ENCODE measurements around the gene POFUT1. TPM values are rescaled to one million over a fixed set of nuclear protein-coding genes. Genes with fewer than 3 reads are reported as not detected.

The POFUT1 gene
- total RNA-seq, 1 experiment from 2014 or later = 29.4 TPM

- TF ChIP-seq ERG (CRISPR knock-in tag; IDR thresholded peaks at IDR 0.05) (no peak), GABPB1 (CRISPR knock-in tag; IDR thresholded peaks at IDR 0.05) (no peak), NFYB (CRISPR knock-in tag; conservative IDR thresholded peaks at IDR 0.05; ENCODE audit: low read depth) (no peak), CREM (CRISPR knock-in tag; IDR thresholded peaks at IDR 0.05) (no peak), E2F5 (CRISPR knock-in tag; IDR thresholded peaks at IDR 0.05) (no peak), TEAD1 (CRISPR knock-in tag; IDR thresholded peaks at IDR 0.05) (no peak), TEAD4 (CRISPR knock-in tag; IDR thresholded peaks at IDR 0.05) (no peak), AR (CRISPR knock-in tag; IDR thresholded peaks at IDR 0.05) (no peak)
These were observed 6.2 kb downstream of the POFUT1 start (continued) for GRCh38 chr20:32213870-32214269.

- H3K27ac Mint-ChIP-seq = no peak overlapping the region
- DNase-seq (ENCODE audit: low spot score) = no peak
- no peaks in the 10 kb centered on the region for H3K4me1 Mint-ChIP-seq
- H3K36me3 Mint-ChIP-seq = peaks cover 58% of the 10 kb centered on the region
- ChIA-PET POLR2A (no interaction called here), CTCF (no interaction called here)
- TF ChIP-seq PRRX2 (CRISPR knock-in tag; IDR thresholded peaks at IDR 0.05) (no peak), JUN (CRISPR knock-in tag; IDR thresholded peaks at IDR 0.05) (no peak), TP53 (CRISPR knock-in tag; IDR thresholded peaks at IDR 0.05) (no peak), EMX1 (CRISPR knock-in tag; IDR thresholded peaks at IDR 0.05) (no peak), AFF4 (CRISPR knock-in tag; IDR thresholded peaks at IDR 0.05; ENCODE audit: borderline replicate concordance) (no peak), FOXP1 (CRISPR knock-in tag; IDR thresholded peaks at IDR 0.05; ENCODE audit: borderline replicate concordance) (no peak), USF2 (CRISPR knock-in tag; IDR thresholded peaks at IDR 0.05) (no peak), E2F4 (CRISPR knock-in tag; IDR thresholded peaks at IDR 0.05; ENCODE audit: borderline replicate concordance, low read depth) (no peak), NR2C2 (CRISPR knock-in tag; IDR thresholded peaks at IDR 0.05) (no peak)
- no peak for ATAC-seq
- no peaks in the 10 kb centered on the region for H3K27me3 Mint-ChIP-seq (ENCODE audit: low read depth)
- H3K9me3 Mint-ChIP-seq = no peaks in the 10 kb centered on the region
- H3K4me3 Mint-ChIP-seq = no peak overlapping the region
These were observed 7.5 kb downstream of the POFUT1 start for GRCh38 chr20:32215147-32215546.
